ENCODE results near the gene NECTIN2. TPM values are rescaled to one million over a fixed set of nuclear protein-coding genes. Genes with fewer than 3 reads are reported as not detected.
A peak's percentile ranks its signal among the peaks of the same experiment; 100 is the strongest.
"Not testable (repeated sequence)": the region's sequence is repeated elsewhere in the genome, so short reads cannot be mapped to it uniquely, and the experiment has no call there.

NECTIN2 gene
- total and polyA plus RNA-seq, 4 donors, result 29.8 to 85.0 (median 70.8) TPM

- no peak overlapping the region for H3K27ac ChIP-seq (ENCODE audit: low read depth, low read length)
- H3K4me3 ChIP-seq (ENCODE audit: low read depth, low read length), result no peak overlapping the region
- no peaks in the 10 kb centered on the region for H3K27me3 ChIP-seq (ENCODE audit: control insufficient read depth, insufficient read depth, low read length)
- DNase-seq (ENCODE audit: low read depth in 4 of 6, low spot score in 6 of 6), result no peak
- H3K36me3 ChIP-seq (ENCODE audit: control insufficient read depth, insufficient read depth, low read length), result peaks cover 69% of the 10 kb centered on the region
- 87% methylated on average over 15 of the region's 15 CpGs for WGBS (ENCODE audit: insufficient coverage)
- H3K4me1 ChIP-seq (ENCODE audit: control insufficient read depth, insufficient read depth, low read length), result no peaks in the 10 kb centered on the region
- H3K9me3 ChIP-seq (ENCODE audit: control insufficient read depth, insufficient read depth, low read length), result no peaks in the 10 kb centered on the region
Measured at GRCh38 chr19:44882063-44882462, 36.0 kb downstream of the NECTIN2 start.

GRCh38 chr19:44882619-44883397 lies 36.7 kb downstream of the NECTIN2 start:
- H3K4me3 ChIP-seq (ENCODE audit: low read depth, low read length); H3K4me1 ChIP-seq (ENCODE audit: control insufficient read depth, insufficient read depth, low read length); H3K27ac ChIP-seq (ENCODE audit: low read depth, low read length); DNase-seq (ENCODE audit: low read depth in 4 of 6, low spot score in 6 of 6); H3K27me3 ChIP-seq (ENCODE audit: control insufficient read depth, insufficient read depth, low read length); H3K9me3 ChIP-seq (ENCODE audit: control insufficient read depth, insufficient read depth, low read length): not testable (repeated sequence)
- peaks cover 69% of the 10 kb centered on the region for H3K36me3 ChIP-seq (ENCODE audit: control insufficient read depth, insufficient read depth, low read length)
- WGBS (ENCODE audit: insufficient coverage), result 93% methylated on average over 10 of the region's 19 CpGs

GRCh38 chr19:44883922-44884321 lies 37.8 kb downstream of the NECTIN2 start:
- Histone ChIP-seq H3K27me3 (ENCODE audit: control insufficient read depth, insufficient read depth, low read length) (no peaks in the 10 kb centered on the region), H3K27ac (ENCODE audit: low read depth, low read length) (no peak overlapping the region), H3K4me1 (ENCODE audit: control insufficient read depth, insufficient read depth, low read length) (no peaks in the 10 kb centered on the region), H3K36me3 (ENCODE audit: control insufficient read depth, insufficient read depth, low read length) (peaks cover 68% of the 10 kb centered on the region), H3K4me3 (ENCODE audit: low read depth, low read length) (no peak overlapping the region), H3K9me3 (ENCODE audit: control insufficient read depth, insufficient read depth, low read length) (no peaks in the 10 kb centered on the region)
- WGBS (ENCODE audit: insufficient coverage), result 78% methylated on average over 3 of the region's 5 CpGs
- no peak for DNase-seq (ENCODE audit: low read depth in 4 of 6, low spot score in 6 of 6)

GRCh38 chr19:44884566-44884965 lies 38.5 kb downstream of the NECTIN2 start:
- H3K9me3 ChIP-seq (ENCODE audit: control insufficient read depth, insufficient read depth, low read length), result no peaks in the 10 kb centered on the region
- no peak overlapping the region for H3K4me3 ChIP-seq (ENCODE audit: low read depth, low read length)
- no peak for DNase-seq (ENCODE audit: low read depth in 4 of 6, low spot score in 6 of 6)
- peaks cover under 1% of the 10 kb centered on the region for H3K4me1 ChIP-seq (ENCODE audit: control insufficient read depth, insufficient read depth, low read length)
- no peaks in the 10 kb centered on the region for H3K27me3 ChIP-seq (ENCODE audit: control insufficient read depth, insufficient read depth, low read length)
- no CpG with 5 or more reads among the region's 4 CpGs for WGBS (ENCODE audit: insufficient coverage)
- H3K36me3 ChIP-seq (ENCODE audit: control insufficient read depth, insufficient read depth, low read length), result peaks cover 62% of the 10 kb centered on the region
- H3K27ac ChIP-seq (ENCODE audit: low read depth, low read length), result no peak overlapping the region

- no peak for DNase-seq (ENCODE audit: low read depth in 4 of 6, low spot score in 6 of 6)
- no peaks in the 10 kb centered on the region for H3K27me3 ChIP-seq (ENCODE audit: control insufficient read depth, insufficient read depth, low read length)
- no peak overlapping the region for H3K27ac ChIP-seq (ENCODE audit: low read depth, low read length)
- peaks cover 54% of the 10 kb centered on the region for H3K36me3 ChIP-seq (ENCODE audit: control insufficient read depth, insufficient read depth, low read length)
- peaks cover 7% of the 10 kb centered on the region for H3K4me1 ChIP-seq (ENCODE audit: control insufficient read depth, insufficient read depth, low read length)
- H3K9me3 ChIP-seq (ENCODE audit: control insufficient read depth, insufficient read depth, low read length), result no peaks in the 10 kb centered on the region
- 97% methylated on average over 4 of the region's 6 CpGs for WGBS (ENCODE audit: insufficient coverage)
- no peak overlapping the region for H3K4me3 ChIP-seq (ENCODE audit: low read depth, low read length)
Measured at GRCh38 chr19:44886141-44886540, 40.0 kb downstream of the NECTIN2 start.

- Histone ChIP-seq H3K9me3 (ENCODE audit: control insufficient read depth, insufficient read depth, low read length) (no peaks in the 10 kb centered on the region), H3K4me1 (ENCODE audit: control insufficient read depth, insufficient read depth, low read length) (peaks cover 19% of the 10 kb centered on the region), H3K4me3 (ENCODE audit: low read depth, low read length) (no peak overlapping the region), H3K36me3 (ENCODE audit: control insufficient read depth, insufficient read depth, low read length) (peaks cover 51% of the 10 kb centered on the region), H3K27me3 (ENCODE audit: control insufficient read depth, insufficient read depth, low read length) (no peaks in the 10 kb centered on the region), H3K27ac (ENCODE audit: low read depth, low read length) (no peak overlapping the region)
- WGBS (ENCODE audit: insufficient coverage), result 95% methylated on average over 3 of the region's 4 CpGs
- DNase-seq (ENCODE audit: low read depth in 4 of 6, low spot score in 6 of 6), result no peak
Measured at GRCh38 chr19:44887648-44888047, 41.6 kb downstream of the NECTIN2 start.

GRCh38 chr19:44888335-44888734 lies 42.2 kb downstream of the NECTIN2 start:
- not testable (repeated sequence) for H3K27me3 ChIP-seq (ENCODE audit: control insufficient read depth, insufficient read depth, low read length); DNase-seq (ENCODE audit: low read depth in 4 of 6, low spot score in 6 of 6); H3K9me3 ChIP-seq (ENCODE audit: control insufficient read depth, insufficient read depth, low read length); H3K27ac ChIP-seq (ENCODE audit: low read depth, low read length); H3K4me3 ChIP-seq (ENCODE audit: low read depth, low read length)
- peaks cover 20% of the 10 kb centered on the region for H3K4me1 ChIP-seq (ENCODE audit: control insufficient read depth, insufficient read depth, low read length)
- peaks cover 55% of the 10 kb centered on the region for H3K36me3 ChIP-seq (ENCODE audit: control insufficient read depth, insufficient read depth, low read length)
- 100% methylated on average over 3 of the region's 5 CpGs for WGBS (ENCODE audit: insufficient coverage)

- Histone ChIP-seq H3K4me3 (ENCODE audit: low read depth, low read length) (peak overlapping the region; percentile 74), H3K9me3 (ENCODE audit: control insufficient read depth, insufficient read depth, low read length) (no peaks in the 10 kb centered on the region), H3K27ac (ENCODE audit: low read depth, low read length) (peak overlapping the region; percentile 99), H3K4me1 (ENCODE audit: control insufficient read depth, insufficient read depth, low read length) (peaks cover 20% of the 10 kb centered on the region), H3K36me3 (ENCODE audit: control insufficient read depth, insufficient read depth, low read length) (peaks cover 61% of the 10 kb centered on the region), H3K27me3 (ENCODE audit: control insufficient read depth, insufficient read depth, low read length) (no peaks in the 10 kb centered on the region)
- 60% methylated on average over 16 of the region's 17 CpGs for WGBS (ENCODE audit: insufficient coverage)
- DNase-seq (ENCODE audit: low read depth in 4 of 6, low spot score in 6 of 6), result no peak
Measured at GRCh38 chr19:44889830-44890365, 43.8 kb downstream of the NECTIN2 start.

GRCh38 chr19:44890366-44891015 lies 44.4 kb downstream of the NECTIN2 start:
- no peaks in the 10 kb centered on the region for H3K27me3 ChIP-seq (ENCODE audit: control insufficient read depth, insufficient read depth, low read length)
- peak overlapping the region; percentile 74 for H3K4me3 ChIP-seq (ENCODE audit: low read depth, low read length)
- peaks cover 20% of the 10 kb centered on the region for H3K4me1 ChIP-seq (ENCODE audit: control insufficient read depth, insufficient read depth, low read length)
- no peaks in the 10 kb centered on the region for H3K9me3 ChIP-seq (ENCODE audit: control insufficient read depth, insufficient read depth, low read length)
- DNase-seq (ENCODE audit: low read depth in 4 of 6, low spot score in 6 of 6), result peak; percentile 98 to 100 (median 99)
- peaks cover 65% of the 10 kb centered on the region for H3K36me3 ChIP-seq (ENCODE audit: control insufficient read depth, insufficient read depth, low read length)
- under 1% methylated on average over 40 of the region's 40 CpGs for WGBS (ENCODE audit: insufficient coverage)
- peak overlapping the region; percentile 99 for H3K27ac ChIP-seq (ENCODE audit: low read depth, low read length)
